GM19351 (cell line): ENCODE data around the gene CWC15.
"Not testable (repeated sequence)": the region's sequence is repeated elsewhere in the genome, so short reads cannot be mapped to it uniquely, and the experiment has no call there.

Experiments used
- ATAC-seq: cut with Tn5 transposase; IDR thresholded peaks from one replicate; pipeline ENCODE4 v1.9.1; 2021; ENCODE audit warnings: mild to moderate bottlenecking, moderate library complexity; ENCODE audit not compliant: unreplicated experiment

Gene CWC15

GRCh38 chr11:94956963-94957362, 16.4 kb downstream of the CWC15 start:
- ATAC-seq, result no peak

- no peak for ATAC-seq
Observed at GRCh38 chr11:94954753-94955152, 18.6 kb downstream of the CWC15 start.

- ATAC-seq, result no peak
Observed at GRCh38 chr11:94948070-94948617, 25.2 kb downstream of the CWC15 start.

- no peak for ATAC-seq
Observed at GRCh38 chr11:94946812-94947211, 26.5 kb downstream of the CWC15 start.

GRCh38 chr11:94941131-94941530, 32.2 kb downstream of the CWC15 start:
- ATAC-seq, result no peak

- ATAC-seq, result no peak
Observed at GRCh38 chr11:94939346-94939745, 34.0 kb downstream of the CWC15 start.

GRCh38 chr11:94938095-94939055, 35.0 kb downstream of the CWC15 start:
- no peak for ATAC-seq

GRCh38 chr11:94934846-94935245, 38.5 kb downstream of the CWC15 start:
- no peak for ATAC-seq

- no peak for ATAC-seq
Observed at GRCh38 chr11:94934362-94934761, 39.0 kb downstream of the CWC15 start.

GRCh38 chr11:94933223-94934130, 39.9 kb downstream of the CWC15 start:
- ATAC-seq, result no peak

GRCh38 chr11:94932503-94932902, 40.9 kb downstream of the CWC15 start:
- ATAC-seq, result no peak

GRCh38 chr11:94932072-94932471, 41.3 kb downstream of the CWC15 start:
- not testable (repeated sequence) for ATAC-seq

GRCh38 chr11:94928117-94928990, 45.0 kb downstream of the CWC15 start:
- no peak for ATAC-seq

GRCh38 chr11:94926698-94927237, 46.6 kb downstream of the CWC15 start:
- ATAC-seq, result no peak

- ATAC-seq, result no peak
Observed at GRCh38 chr11:94926271-94926625, 47.1 kb downstream of the CWC15 start.

- no peak for ATAC-seq
Observed at GRCh38 chr11:94925422-94926270, 47.7 kb downstream of the CWC15 start.

GRCh38 chr11:94924612-94925011, 48.7 kb downstream of the CWC15 start:
- ATAC-seq, result no peak

- ATAC-seq, result no peak
Observed at GRCh38 chr11:94924171-94924572, 49.2 kb downstream of the CWC15 start.

- ATAC-seq, result no peak
Observed at GRCh38 chr11:94923004-94923334, 50.4 kb downstream of the CWC15 start.
